HG03521 (cell line): ENCODE data around the gene CCP110.
"Not testable (repeated sequence)": the region's sequence is repeated elsewhere in the genome, so short reads cannot be mapped to it uniquely, and the experiment has no call there.

Experiments
- ATAC-seq: cut with Tn5 transposase; IDR thresholded peaks from one replicate; pipeline ENCODE4 v1.9.1; 2021; ENCODE audit warnings: mild to moderate bottlenecking, moderate library complexity; ENCODE audit not compliant: unreplicated experiment

CCP110 gene

GRCh38 chr16:19512297-19512696, 11.4 kb upstream of the CCP110 start:
- ATAC-seq = no peak

GRCh38 chr16:19513377-19514053, 10.2 kb upstream of the CCP110 start:
- ATAC-seq = no peak

GRCh38 chr16:19515757-19516156, 8.0 kb upstream of the CCP110 start:
- no peak for ATAC-seq

GRCh38 chr16:19517424-19518089, 6.2 kb upstream of the CCP110 start:
- ATAC-seq = no peak

- no peak for ATAC-seq
Observed at GRCh38 chr16:19518388-19518787, 5.4 kb upstream of the CCP110 start.

GRCh38 chr16:19520861-19521331, 2.8 kb upstream of the CCP110 start:
- ATAC-seq = no peak

- ATAC-seq = peak; percentile 73
Observed at GRCh38 chr16:19521471-19522396, 2.0 kb upstream of the CCP110 start, which contains the start of gene GDE1. TSS of gene GDE1 (minus strand) at chr16:19522098. CDS start at chr16:19521964, 134 bp downstream.

- no peak for ATAC-seq
Observed at GRCh38 chr16:19522397-19522732, 1.4 kb upstream of the CCP110 start.

- ATAC-seq = no peak
Observed at GRCh38 chr16:19522760-19523159, 982 bp upstream of the CCP110 start.

GRCh38 chr16:19523184-19523558, 571 bp upstream of the CCP110 start:
- ATAC-seq = no peak

GRCh38 chr16:19524356-19524615, 544 bp downstream of the CCP110 start:
- ATAC-seq = no peak

GRCh38 chr16:19524616-19525384, 1.1 kb downstream of the CCP110 start:
- no peak for ATAC-seq

- no peak for ATAC-seq
Observed at GRCh38 chr16:19525385-19525723, 1.6 kb downstream of the CCP110 start.

GRCh38 chr16:19527161-19527560, 3.4 kb downstream of the CCP110 start:
- no peak for ATAC-seq

- no peak for ATAC-seq
Observed at GRCh38 chr16:19528666-19529065, 4.9 kb downstream of the CCP110 start.

- ATAC-seq = no peak
Observed at GRCh38 chr16:19532601-19533000, 8.9 kb downstream of the CCP110 start.

- ATAC-seq = no peak
Observed at GRCh38 chr16:19540241-19540970, 16.7 kb downstream of the CCP110 start.

- no peak for ATAC-seq
Observed at GRCh38 chr16:19542138-19542821, 18.5 kb downstream of the CCP110 start.

- ATAC-seq = not testable (repeated sequence)
Observed at GRCh38 chr16:19543278-19543996, 19.7 kb downstream of the CCP110 start.
